HG03135 (cell line): ENCODE data around the gene KIF16B.

ENCODE experiments used
- ATAC-seq: cut with Tn5 transposase; IDR thresholded peaks from one replicate; pipeline ENCODE4 v1.9.1; 2021; ENCODE audit warnings: mild to moderate bottlenecking, moderate library complexity; ENCODE audit not compliant: unreplicated experiment

KIF16B gene

DNA sequence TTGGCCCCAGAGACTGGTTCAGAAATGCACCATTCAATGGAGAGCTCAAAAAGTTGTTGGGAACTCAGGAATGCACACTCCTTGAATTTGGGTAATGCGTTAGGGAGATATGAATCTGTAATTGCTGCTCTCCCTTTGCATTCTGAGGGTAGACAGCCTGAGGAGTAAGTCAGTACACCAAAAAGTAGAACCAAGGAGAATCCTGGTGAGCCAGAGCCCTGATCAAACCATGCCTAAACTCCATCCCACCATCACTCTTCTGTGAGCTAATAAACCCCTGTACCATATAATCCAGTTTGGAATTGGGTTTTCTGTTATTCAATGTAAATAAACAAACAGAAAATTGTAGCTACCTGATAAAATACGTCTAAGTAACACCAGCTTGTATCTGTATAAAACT, 90.2 kb downstream of the KIF16B start:
- no peak for ATAC-seq

DNA sequence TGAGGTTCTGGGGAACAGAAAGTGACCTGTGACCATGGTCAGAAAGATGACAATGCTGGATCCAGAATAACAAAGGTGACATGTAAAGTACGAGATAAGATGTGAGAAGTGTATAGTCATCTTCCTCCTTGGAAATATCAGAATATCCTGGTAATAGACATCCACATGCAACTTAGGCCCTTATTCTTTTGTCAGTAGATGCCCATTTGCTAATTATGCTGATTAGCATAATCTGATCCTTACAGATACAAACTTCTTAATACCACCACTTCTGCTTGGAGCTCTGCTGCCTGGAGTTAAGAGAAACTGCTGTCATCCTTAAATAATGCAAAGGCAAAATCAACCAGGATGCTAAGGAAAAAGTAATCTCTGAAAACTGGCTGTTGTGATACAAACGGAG, 91.3 kb downstream of the KIF16B start:
- no peak for ATAC-seq

- ATAC-seq: no peak
These were observed 93.6 kb downstream of the KIF16B start for GRCh38 chr20:16479666-16480065.

DNA sequence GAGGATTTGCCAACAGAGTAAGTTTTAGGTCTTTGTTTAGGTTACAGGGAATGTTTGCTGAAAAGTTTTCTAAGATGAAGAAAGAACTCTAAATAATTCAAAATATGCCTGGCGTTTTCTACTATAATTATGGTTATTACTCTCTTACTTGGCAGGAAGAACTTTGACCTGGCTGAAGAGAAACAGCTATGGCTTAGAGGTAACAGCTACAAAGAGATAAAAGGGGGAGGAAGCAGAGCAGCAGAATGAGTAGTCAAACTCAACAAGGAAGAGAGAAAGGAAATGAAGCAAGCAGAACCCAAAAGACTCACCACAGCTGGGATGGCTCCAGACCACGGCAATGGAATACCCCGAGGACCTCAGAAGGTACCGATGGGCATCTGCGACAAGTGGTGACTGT, 95.6 kb downstream of the KIF16B start:
- ATAC-seq: no peak

GRCh38 chr20:16476032-16476431, 97.2 kb downstream of the KIF16B start:
- no peak for ATAC-seq

- no peak for ATAC-seq
These were observed 98.0 kb downstream of the KIF16B start for GRCh38 chr20:16475225-16475624.

DNA sequence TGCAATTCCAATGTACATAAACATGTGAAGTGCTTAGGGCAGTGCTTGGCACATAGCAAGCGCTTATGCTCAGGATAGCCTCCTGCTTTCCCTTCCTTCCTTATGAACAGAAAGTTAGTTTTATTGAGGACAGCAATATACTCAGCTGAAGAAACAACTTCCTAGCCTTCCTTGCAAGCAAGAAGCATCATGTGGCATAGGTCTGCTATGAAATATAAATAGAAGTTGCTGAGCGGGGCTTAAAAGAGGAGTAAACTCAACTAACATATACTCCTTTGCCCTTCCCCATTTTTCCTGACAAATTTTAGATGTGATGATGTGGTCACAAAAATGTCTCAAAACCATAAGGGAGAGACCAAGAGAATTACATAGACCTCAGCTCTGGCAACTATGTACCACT, 98.9 kb downstream of the KIF16B start:
- ATAC-seq: no peak

DNA sequence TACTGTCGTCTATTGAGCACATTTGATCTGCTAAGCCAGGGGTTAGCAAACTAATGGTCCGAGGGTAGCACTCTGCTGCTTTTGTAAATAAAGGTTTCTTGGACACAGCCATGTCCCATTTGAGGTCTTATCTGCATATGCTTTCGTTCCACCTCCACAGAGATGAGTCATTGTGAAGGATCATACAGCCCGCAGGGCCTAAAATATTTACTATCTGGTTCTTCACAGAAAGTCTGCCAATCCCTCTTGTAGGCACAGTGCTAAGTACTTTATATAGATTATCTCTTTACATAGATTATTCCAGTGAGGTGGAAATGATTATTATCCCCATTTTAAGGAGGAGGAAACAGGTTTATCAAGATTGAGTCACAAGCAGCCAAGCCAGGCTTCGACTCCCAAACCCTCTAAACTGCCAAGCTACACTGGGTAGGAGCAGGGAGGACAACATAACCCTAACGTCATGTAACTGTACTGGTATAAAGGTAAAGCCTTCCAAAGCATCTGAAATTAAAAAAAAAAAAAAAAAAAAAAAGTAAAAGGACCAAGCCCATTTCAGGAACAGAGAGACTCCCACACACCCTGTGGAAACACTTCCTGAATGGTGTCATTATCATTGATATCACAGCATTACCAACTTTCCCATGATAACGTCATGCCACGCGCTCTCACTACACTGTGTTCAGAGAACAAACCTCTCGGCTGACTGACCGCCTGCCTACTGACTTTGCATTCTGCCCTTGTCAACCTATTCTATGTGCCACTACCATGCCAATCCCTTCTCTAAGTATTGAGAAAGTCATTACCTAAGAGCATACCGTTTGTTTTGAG, 101.0 kb downstream of the KIF16B start:
- no peak for ATAC-seq

- no peak for ATAC-seq
These were observed 103.8 kb downstream of the KIF16B start for GRCh38 chr20:16469395-16469905.

- no peak for ATAC-seq
These were observed 110.5 kb downstream of the KIF16B start for GRCh38 chr20:16462711-16463110.

- no peak for ATAC-seq
These were observed 114.1 kb downstream of the KIF16B start for GRCh38 chr20:16459019-16459700.

GRCh38 chr20:16457514-16457913, 115.7 kb downstream of the KIF16B start:
- no peak for ATAC-seq

- ATAC-seq: no peak
These were observed 117.9 kb downstream of the KIF16B start for GRCh38 chr20:16455324-16455723.

DNA sequence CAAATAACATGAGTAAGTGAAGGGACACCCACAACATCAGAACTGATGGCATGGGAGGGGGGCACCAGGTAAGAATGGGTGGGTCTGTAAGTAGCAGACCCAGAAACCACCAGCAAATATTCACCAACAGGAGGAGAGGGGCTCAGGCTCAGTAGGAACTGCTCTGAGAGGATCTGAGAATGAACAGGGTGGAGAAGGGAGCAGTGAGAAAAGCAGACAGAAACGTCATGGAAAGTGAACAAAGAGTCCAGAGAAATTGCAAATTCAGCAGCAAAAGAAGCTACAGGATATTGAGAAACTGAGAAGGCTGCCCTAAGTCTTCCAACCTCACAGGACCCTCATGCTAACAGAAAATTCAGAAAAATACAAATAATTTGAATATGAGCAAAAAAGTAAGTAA, 121.3 kb downstream of the KIF16B start:
- ATAC-seq: no peak

- ATAC-seq: no peak
These were observed 122.2 kb downstream of the KIF16B start for GRCh38 chr20:16451001-16451400.

DNA sequence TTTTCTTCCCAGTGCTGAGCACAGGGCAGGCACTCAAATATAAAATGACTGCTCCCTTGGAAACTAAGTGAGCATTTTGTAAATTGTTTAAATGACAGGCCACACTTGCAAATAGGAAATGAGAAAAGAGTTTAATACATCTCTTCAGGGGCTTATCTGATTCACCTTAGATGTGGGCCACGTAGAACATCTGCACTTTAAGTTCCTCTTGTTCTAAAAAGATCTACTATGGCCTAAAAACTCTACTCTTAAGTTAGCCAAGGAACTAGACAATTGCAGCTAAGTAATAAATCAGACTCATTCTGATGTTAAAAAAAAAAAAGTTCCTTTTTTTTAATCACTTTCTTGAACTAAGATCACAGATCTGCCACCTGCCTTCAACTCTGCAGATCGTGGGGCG, 126.3 kb downstream of the KIF16B start:
- no peak for ATAC-seq

GRCh38 chr20:16446246-16446645, 127.0 kb downstream of the KIF16B start:
- no peak for ATAC-seq

DNA sequence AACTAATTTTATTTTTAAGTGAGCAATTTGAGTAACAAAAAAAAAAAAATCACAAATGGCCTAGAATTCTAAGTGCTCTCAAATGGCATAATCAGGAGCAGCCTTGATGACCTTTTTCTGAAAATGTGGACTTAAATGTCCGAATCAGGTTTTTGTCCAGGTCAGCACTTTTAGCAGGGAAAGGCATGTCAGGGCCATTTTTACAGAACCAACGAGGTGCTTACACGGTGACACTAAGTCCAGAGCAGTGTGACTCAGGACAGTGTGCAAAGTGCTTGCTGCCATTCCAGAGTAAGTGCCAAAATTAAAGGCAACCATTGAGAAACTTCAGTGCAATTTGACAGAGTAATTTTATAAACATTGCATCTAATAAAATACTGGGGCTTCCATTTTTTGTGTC, 127.8 kb downstream of the KIF16B start:
- ATAC-seq: no peak

- no peak for ATAC-seq
These were observed 129.0 kb downstream of the KIF16B start for GRCh38 chr20:16444057-16444777.

DNA sequence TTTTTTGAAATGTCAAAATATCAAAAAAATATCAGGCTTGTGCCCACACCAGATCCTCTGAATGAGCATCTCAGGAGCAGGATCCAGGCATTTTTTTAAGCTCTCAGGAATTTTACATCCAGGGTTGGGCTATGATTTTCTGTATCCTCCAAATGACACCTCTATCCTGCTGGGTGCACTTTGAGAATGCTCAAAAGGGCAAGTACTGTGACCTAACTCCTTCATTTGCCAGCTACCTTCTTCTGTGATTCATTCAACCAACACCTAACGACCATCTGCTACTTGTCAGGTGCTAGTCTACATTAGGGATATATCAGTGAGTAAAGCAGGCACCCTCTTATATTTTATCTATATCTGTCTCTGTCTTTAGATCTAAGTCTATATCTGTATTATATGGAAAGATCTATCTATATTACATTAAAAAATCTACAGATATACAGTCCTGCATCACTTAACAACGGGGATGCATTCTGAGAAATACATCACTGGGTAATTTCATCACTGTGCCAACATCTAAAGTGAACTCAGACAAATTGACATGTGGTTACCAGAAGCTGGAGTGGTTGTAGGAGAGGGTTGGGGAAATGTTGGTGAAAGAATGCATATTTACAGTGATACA, 131.6 kb downstream of the KIF16B start:
- no peak for ATAC-seq

- no peak for ATAC-seq
These were observed 132.6 kb downstream of the KIF16B start for GRCh38 chr20:16440686-16441085.
